Astrocyte (in vitro differentiated cells and primary cell): ENCODE results near the gene SSTR4. TPM values are rescaled to one million over a fixed set of nuclear protein-coding genes. Genes with fewer than 3 reads are reported as not detected.

Source experiments
- DNase-seq: peaks from one replicate; pipeline ENCODE4 v3.0.0-alpha.2; 2010; ENCODE audit warnings: low read depth
- FAIRE-seq: peaks from 2 replicates; lab custom pipeline; 2011; peaks lifted over from hg19 to GRCh38; lab: Jason Lieb, UNC
- H2AFZ ChIP-seq: 2 replicates; pipeline ENCODE4 v1.6.0; 2012; ENCODE audit warnings: low read depth, low read length, inconsistent platforms
- H3K27ac ChIP-seq: 2 replicates; pipeline ENCODE4 v1.5.1; 2011; ENCODE audit warnings: low read depth, low read length, inconsistent platforms
- H3K27me3 ChIP-seq: 2 replicates; pipeline ENCODE4 v1.6.0; 2011; ENCODE audit warnings: low read length, inconsistent platforms; ENCODE audit not compliant: insufficient read depth
- H3K36me3 ChIP-seq: 2 replicates; pipeline ENCODE4 v1.5.1; 2011; ENCODE audit warnings: low read length, inconsistent platforms; ENCODE audit not compliant: insufficient read depth
- H3K4me1 ChIP-seq: 2 replicates; pipeline ENCODE4 v1.5.1; 2011; ENCODE audit warnings: low read length, inconsistent platforms; ENCODE audit not compliant: insufficient read depth
- H3K4me2 ChIP-seq: 2 replicates; pipeline ENCODE4 v1.6.0; 2012; ENCODE audit warnings: low read length, inconsistent platforms
- H3K4me3 ChIP-seq: 2 replicates; pipeline ENCODE4 v1.5.1; 2011; ENCODE audit warnings: low read depth, mild to moderate bottlenecking, low read length, inconsistent platforms; ENCODE audit not compliant: insufficient read depth
- H3K79me2 ChIP-seq: 2 replicates; pipeline ENCODE4 v1.6.0; 2012; ENCODE audit warnings: mild to moderate bottlenecking, low read length, inconsistent platforms; ENCODE audit not compliant: insufficient read depth
- H3K9ac ChIP-seq: 2 replicates; pipeline ENCODE4 v1.6.0; 2012; ENCODE audit warnings: mild to moderate bottlenecking, low read length, inconsistent platforms
- H3K9me3 ChIP-seq: 2 replicates; pipeline ENCODE4 v1.5.1; 2012; ENCODE audit warnings: low read depth, mild to moderate bottlenecking, low read length, inconsistent platforms; ENCODE audit not compliant: insufficient read depth
- H4K20me1 ChIP-seq: 2 replicates; pipeline ENCODE4 v1.6.0; 2012; ENCODE audit warnings: low read length, inconsistent platforms; ENCODE audit not compliant: insufficient read depth
- H3K27ac Mint-ChIP-seq: one replicate; pipeline ENCODE4 v1.8.0; 2021; ENCODE audit warnings: mild to moderate bottlenecking, mixed read lengths; ENCODE audit not compliant: unreplicated experiment
- H3K27me3 Mint-ChIP-seq: one replicate; pipeline ENCODE4 v1.8.0; 2021; ENCODE audit warnings: low read depth, mixed read lengths; ENCODE audit not compliant: unreplicated experiment
- H3K36me3 Mint-ChIP-seq: one replicate; pipeline ENCODE4 v1.8.0; 2021; ENCODE audit warnings: low read depth, mixed read lengths; ENCODE audit not compliant: unreplicated experiment
- H3K4me1 Mint-ChIP-seq: one replicate; pipeline ENCODE4 v1.8.0; 2021; ENCODE audit warnings: low read depth, mixed read lengths; ENCODE audit not compliant: unreplicated experiment
- H3K4me3 Mint-ChIP-seq: one replicate; pipeline ENCODE4 v1.8.0; 2021; ENCODE audit warnings: mild to moderate bottlenecking, moderate library complexity, mixed read lengths; ENCODE audit not compliant: unreplicated experiment
- H3K9me3 Mint-ChIP-seq: one replicate; pipeline ENCODE4 v1.8.0; 2021; ENCODE audit warnings: mild to moderate bottlenecking, mixed read lengths; ENCODE audit not compliant: unreplicated experiment
- EZH2 ChIP-seq: IDR thresholded peaks from 2 replicates; pipeline ENCODE4 v1.6.1; 2012; ENCODE audit warnings: mild to moderate bottlenecking, low read length, inconsistent platforms; ENCODE audit not compliant: insufficient read depth
- total RNA-seq: library from RNA; stranded (reverse); gene quantifications from 2 replicates; pipeline ENCODE4 v1.2.1, GENCODE V29; 2021
- TF ChIP-seq, protein P1 (sequence below): IDR thresholded peaks from 2 replicates; pipeline ENCODE4 v1.5.1; 2011; ENCODE audit warnings: low read depth, mild to moderate bottlenecking, inconsistent platforms, low read length, moderate library complexity; ENCODE audit not compliant: insufficient read depth

Gene SSTR4
- total RNA-seq, 1 donor from 2014 or later, result not detected

DNA sequence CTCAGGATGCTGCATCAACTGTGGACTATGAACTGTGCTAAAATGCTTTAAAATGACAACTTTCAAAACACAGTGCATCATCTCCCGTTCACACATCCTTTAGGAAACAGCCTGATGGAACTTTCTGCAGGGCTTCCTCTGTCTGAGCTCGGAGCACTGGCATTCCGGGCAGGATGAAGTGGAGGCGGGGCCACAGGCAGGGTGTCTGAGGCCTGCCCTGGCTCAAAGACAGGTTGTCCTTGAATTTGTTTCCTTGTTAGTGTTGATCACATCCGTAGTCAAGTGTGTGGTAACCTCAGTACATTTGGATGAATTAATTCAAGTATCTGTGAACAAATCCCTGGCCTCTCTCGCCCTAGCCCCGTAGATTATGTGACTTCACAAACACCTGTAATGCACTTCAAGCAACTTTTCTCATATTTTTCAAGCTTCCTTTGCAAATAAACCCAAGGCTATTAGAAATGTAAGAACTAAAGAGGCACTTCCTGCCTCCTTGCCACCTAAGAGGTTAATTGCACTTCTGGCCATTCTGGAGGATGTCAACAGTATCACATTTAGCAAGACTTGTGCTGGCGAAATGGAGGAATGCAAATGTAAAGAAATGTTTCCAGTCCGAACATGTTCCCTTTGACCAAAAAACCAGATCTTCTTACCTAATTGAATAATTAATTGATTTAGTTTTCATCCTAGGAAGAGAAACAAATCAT lies 47.9 kb downstream of the SSTR4 start:
- H3K36me3 Mint-ChIP-seq, result no peaks in the 10 kb centered on the region
- H3K9me3 Mint-ChIP-seq, result peaks cover 1% of the 10 kb centered on the region
- no peak overlapping the region for H3K27ac ChIP-seq
- DNase-seq (no peak), FAIRE-seq (no peak)
- H3K4me1 ChIP-seq, result peaks cover 7% of the 10 kb centered on the region
- no peak overlapping the region for H3K4me2 ChIP-seq
- no peak overlapping the region for H3K27ac Mint-ChIP-seq
- peaks cover 23% of the 10 kb centered on the region for H3K27me3 Mint-ChIP-seq
- H2AFZ ChIP-seq, result no peak overlapping the region
- no peak overlapping the region for H3K4me3 Mint-ChIP-seq
- H3K36me3 ChIP-seq, result no peaks in the 10 kb centered on the region
- no peak overlapping the region for H3K4me3 ChIP-seq
- no peaks in the 10 kb centered on the region for H3K79me2 ChIP-seq
- no peak overlapping the region for H3K9ac ChIP-seq
- H3K9me3 ChIP-seq, result no peaks in the 10 kb centered on the region
- H3K4me1 Mint-ChIP-seq, result no peaks in the 10 kb centered on the region
- H3K27me3 ChIP-seq, result no peaks in the 10 kb centered on the region
- no peak for TF ChIP-seq EZH2
- TF ChIP-seq, protein P1, sequence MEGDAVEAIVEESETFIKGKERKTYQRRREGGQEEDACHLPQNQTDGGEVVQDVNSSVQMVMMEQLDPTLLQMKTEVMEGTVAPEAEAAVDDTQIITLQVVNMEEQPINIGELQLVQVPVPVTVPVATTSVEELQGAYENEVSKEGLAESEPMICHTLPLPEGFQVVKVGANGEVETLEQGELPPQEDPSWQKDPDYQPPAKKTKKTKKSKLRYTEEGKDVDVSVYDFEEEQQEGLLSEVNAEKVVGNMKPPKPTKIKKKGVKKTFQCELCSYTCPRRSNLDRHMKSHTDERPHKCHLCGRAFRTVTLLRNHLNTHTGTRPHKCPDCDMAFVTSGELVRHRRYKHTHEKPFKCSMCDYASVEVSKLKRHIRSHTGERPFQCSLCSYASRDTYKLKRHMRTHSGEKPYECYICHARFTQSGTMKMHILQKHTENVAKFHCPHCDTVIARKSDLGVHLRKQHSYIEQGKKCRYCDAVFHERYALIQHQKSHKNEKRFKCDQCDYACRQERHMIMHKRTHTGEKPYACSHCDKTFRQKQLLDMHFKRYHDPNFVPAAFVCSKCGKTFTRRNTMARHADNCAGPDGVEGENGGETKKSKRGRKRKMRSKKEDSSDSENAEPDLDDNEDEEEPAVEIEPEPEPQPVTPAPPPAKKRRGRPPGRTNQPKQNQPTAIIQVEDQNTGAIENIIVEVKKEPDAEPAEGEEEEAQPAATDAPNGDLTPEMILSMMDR, result no peak
- H4K20me1 ChIP-seq, result no peaks in the 10 kb centered on the region

GRCh38 chr20:23083553-23084220 lies 48.6 kb downstream of the SSTR4 start:
- TF ChIP-seq, protein P1, result no peak
- no peak for TF ChIP-seq EZH2
- no peaks in the 10 kb centered on the region for H3K36me3 ChIP-seq
- no peaks in the 10 kb centered on the region for H3K79me2 ChIP-seq
- peaks cover 25% of the 10 kb centered on the region for H3K27me3 Mint-ChIP-seq
- H3K9ac ChIP-seq, result no peak overlapping the region
- H3K9me3 ChIP-seq, result no peaks in the 10 kb centered on the region
- H3K36me3 Mint-ChIP-seq, result no peaks in the 10 kb centered on the region
- H4K20me1 ChIP-seq, result no peaks in the 10 kb centered on the region
- H3K4me1 ChIP-seq, result peaks cover 7% of the 10 kb centered on the region
- H2AFZ ChIP-seq, result no peak overlapping the region
- no peak overlapping the region for H3K27ac Mint-ChIP-seq
- H3K4me1 Mint-ChIP-seq, result no peaks in the 10 kb centered on the region
- H3K4me3 Mint-ChIP-seq, result no peak overlapping the region
- peaks cover 1% of the 10 kb centered on the region for H3K9me3 Mint-ChIP-seq
- no peak for DNase-seq
- H3K27ac ChIP-seq, result no peak overlapping the region
- H3K4me2 ChIP-seq, result no peak overlapping the region
- H3K27me3 ChIP-seq, result no peaks in the 10 kb centered on the region
- FAIRE-seq, result no peak
- H3K4me3 ChIP-seq, result no peak overlapping the region
